GM23338 (cell line): Measurements from ENCODE around the gene SMNDC1. TPM values are rescaled to one million over a fixed set of nuclear protein-coding genes. Genes with fewer than 3 reads are reported as not detected.

Experiments
- CREB1 ChIP-seq: fragments of 250-450 bp; sonication (Bioruptor Pico); IDR thresholded peaks from 2 replicates; pipeline ENCODE4 v1.5.0; 2020; ENCODE audit warnings: low read depth, mild to moderate bottlenecking, moderate library complexity
- EZH2phosphoT487 ChIP-seq: fragments of 200-600 bp; sonication (generic); IDR thresholded peaks from one replicate; pipeline ENCODE4 v1.8.1; 2018; ENCODE audit warnings: antibody characterized with exemption; ENCODE audit not compliant: unreplicated experiment
- POLR2AphosphoS5 ChIP-seq: IDR thresholded peaks from 2 replicates; pipeline ENCODE4 v1.6.1; 2016; ENCODE audit warnings: antibody characterized with exemption, low read depth
- ZNF114 ChIP-seq: fragments of 250-450 bp; sonication (Bioruptor Pico); IDR thresholded peaks from 2 replicates; pipeline ENCODE4 v1.5.0; 2020; ENCODE audit warnings: mild to moderate bottlenecking, moderate library complexity
- ZNF331 ChIP-seq: fragments of 250-450 bp; sonication (Bioruptor Pico); IDR thresholded peaks from 2 replicates; pipeline ENCODE4 v1.5.0; 2020; ENCODE audit warnings: low read depth, mild to moderate bottlenecking, moderate library complexity
- polyA plus RNA-seq: library from polyadenylated mRNA; unstranded; fragments of >200 nt; fragmentation: Nextera tagmentation; extraction: Ambion mirVana; gene quantifications from 2 replicates; pipeline ENCODE4 v1.2.1, GENCODE V29; 2016
- total RNA-seq: library from RNA; depleted of rRNA; stranded (reverse); fragments of >200 nt; shearing (Covaris generic); gene quantifications from 2 replicates; pipeline ENCODE4 v1.2.3, GENCODE V29; 2014
- TF ChIP-seq, protein P1 (sequence below): fragments of 250-450 bp; sonication (Bioruptor Pico); IDR thresholded peaks from 2 replicates; pipeline ENCODE4 v1.5.0; 2020; ENCODE audit warnings: mild to moderate bottlenecking, moderate library complexity
- TF ChIP-seq, protein P2 (sequence below): IDR thresholded peaks from one replicate; pipeline ENCODE4 v1.6.1; 2018; ENCODE audit warnings: antibody characterized with exemption; ENCODE audit not compliant: unreplicated experiment

Gene SMNDC1
- total and polyA plus RNA-seq, 2 experiments from 2014 or later, result 28.4 to 45.1 TPM

DNA sequence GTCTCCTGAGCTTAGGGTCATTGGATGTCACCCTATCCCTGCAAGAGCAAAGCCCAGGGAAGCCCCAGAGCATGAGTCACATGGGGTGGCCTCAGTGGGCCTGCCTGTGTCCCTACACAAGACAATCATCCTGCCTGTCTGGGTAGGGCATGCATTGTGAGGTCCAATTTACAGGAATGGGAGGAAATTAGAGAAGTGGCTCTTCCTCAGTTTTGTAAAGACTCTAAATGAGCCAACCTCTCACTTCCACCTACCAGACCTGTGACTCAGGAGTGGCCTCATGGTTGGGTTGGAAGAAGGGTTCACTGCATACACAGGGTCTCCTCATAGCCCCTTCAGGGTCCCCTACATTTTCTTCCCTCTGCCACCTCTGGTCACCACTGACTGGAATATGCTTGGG, 43.6 kb upstream of the SMNDC1 start (continued):
- TF ChIP-seq, protein P1, sequence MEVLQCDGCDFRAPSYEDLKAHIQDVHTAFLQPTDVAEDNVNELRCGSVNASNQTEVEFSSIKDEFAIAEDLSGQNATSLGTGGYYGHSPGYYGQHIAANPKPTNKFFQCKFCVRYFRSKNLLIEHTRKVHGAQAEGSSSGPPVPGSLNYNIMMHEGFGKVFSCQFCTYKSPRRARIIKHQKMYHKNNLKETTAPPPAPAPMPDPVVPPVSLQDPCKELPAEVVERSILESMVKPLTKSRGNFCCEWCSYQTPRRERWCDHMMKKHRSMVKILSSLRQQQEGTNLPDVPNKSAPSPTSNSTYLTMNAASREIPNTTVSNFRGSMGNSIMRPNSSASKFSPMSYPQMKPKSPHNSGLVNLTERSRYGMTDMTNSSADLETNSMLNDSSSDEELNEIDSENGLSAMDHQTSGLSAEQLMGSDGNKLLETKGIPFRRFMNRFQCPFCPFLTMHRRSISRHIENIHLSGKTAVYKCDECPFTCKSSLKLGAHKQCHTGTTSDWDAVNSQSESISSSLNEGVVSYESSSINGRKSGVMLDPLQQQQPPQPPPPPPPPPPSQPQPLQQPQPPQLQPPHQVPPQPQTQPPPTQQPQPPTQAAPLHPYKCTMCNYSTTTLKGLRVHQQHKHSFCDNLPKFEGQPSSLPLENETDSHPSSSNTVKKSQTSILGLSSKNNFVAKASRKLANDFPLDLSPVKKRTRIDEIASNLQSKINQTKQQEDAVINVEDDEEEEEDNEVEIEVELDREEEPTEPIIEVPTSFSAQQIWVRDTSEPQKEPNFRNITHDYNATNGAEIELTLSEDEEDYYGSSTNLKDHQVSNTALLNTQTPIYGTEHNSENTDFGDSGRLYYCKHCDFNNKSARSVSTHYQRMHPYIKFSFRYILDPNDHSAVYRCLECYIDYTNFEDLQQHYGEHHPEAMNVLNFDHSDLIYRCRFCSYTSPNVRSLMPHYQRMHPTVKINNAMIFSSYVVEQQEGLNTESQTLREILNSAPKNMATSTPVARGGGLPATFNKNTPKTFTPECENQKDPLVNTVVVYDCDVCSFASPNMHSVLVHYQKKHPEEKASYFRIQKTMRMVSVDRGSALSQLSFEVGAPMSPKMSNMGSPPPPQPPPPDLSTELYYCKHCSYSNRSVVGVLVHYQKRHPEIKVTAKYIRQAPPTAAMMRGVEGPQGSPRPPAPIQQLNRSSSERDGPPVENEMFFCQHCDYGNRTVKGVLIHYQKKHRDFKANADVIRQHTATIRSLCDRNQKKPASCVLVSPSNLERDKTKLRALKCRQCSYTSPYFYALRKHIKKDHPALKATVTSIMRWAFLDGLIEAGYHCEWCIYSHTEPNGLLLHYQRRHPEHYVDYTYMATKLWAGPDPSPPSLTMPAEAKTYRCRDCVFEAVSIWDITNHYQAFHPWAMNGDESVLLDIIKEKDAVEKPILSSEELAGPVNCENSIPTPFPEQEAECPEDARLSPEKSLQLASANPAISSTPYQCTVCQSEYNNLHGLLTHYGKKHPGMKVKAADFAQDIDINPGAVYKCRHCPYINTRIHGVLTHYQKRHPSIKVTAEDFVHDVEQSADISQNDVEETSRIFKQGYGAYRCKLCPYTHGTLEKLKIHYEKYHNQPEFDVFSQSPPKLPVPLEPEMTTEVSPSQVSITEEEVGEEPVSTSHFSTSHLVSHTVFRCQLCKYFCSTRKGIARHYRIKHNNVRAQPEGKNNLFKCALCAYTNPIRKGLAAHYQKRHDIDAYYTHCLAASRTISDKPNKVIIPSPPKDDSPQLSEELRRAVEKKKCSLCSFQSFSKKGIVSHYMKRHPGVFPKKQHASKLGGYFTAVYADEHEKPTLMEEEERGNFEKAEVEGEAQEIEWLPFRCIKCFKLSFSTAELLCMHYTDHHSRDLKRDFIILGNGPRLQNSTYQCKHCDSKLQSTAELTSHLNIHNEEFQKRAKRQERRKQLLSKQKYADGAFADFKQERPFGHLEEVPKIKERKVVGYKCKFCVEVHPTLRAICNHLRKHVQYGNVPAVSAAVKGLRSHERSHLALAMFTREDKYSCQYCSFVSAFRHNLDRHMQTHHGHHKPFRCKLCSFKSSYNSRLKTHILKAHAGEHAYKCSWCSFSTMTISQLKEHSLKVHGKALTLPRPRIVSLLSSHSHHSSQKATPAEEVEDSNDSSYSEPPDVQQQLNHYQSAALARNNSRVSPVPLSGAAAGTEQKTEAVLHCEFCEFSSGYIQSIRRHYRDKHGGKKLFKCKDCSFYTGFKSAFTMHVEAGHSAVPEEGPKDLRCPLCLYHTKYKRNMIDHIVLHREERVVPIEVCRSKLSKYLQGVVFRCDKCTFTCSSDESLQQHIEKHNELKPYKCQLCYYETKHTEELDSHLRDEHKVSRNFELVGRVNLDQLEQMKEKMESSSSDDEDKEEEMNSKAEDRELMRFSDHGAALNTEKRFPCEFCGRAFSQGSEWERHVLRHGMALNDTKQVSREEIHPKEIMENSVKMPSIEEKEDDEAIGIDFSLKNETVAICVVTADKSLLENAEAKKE (CRISPR knock-in tag), result no peak
- TF ChIP-seq ZNF114 (CRISPR knock-in tag) (no peak), CREB1 (no peak), EZH2phosphoT487 (no peak), ZNF331 (CRISPR knock-in tag) (no peak), POLR2AphosphoS5 (no peak)
- TF ChIP-seq, protein P2, sequence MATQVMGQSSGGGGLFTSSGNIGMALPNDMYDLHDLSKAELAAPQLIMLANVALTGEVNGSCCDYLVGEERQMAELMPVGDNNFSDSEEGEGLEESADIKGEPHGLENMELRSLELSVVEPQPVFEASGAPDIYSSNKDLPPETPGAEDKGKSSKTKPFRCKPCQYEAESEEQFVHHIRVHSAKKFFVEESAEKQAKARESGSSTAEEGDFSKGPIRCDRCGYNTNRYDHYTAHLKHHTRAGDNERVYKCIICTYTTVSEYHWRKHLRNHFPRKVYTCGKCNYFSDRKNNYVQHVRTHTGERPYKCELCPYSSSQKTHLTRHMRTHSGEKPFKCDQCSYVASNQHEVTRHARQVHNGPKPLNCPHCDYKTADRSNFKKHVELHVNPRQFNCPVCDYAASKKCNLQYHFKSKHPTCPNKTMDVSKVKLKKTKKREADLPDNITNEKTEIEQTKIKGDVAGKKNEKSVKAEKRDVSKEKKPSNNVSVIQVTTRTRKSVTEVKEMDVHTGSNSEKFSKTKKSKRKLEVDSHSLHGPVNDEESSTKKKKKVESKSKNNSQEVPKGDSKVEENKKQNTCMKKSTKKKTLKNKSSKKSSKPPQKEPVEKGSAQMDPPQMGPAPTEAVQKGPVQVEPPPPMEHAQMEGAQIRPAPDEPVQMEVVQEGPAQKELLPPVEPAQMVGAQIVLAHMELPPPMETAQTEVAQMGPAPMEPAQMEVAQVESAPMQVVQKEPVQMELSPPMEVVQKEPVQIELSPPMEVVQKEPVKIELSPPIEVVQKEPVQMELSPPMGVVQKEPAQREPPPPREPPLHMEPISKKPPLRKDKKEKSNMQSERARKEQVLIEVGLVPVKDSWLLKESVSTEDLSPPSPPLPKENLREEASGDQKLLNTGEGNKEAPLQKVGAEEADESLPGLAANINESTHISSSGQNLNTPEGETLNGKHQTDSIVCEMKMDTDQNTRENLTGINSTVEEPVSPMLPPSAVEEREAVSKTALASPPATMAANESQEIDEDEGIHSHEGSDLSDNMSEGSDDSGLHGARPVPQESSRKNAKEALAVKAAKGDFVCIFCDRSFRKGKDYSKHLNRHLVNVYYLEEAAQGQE, result no peak
